Smooth muscle cell of the pulmonary artery (primary cell): ENCODE data around the gene SMIM28. TPM values are rescaled to one million over a fixed set of nuclear protein-coding genes. Genes with fewer than 3 reads are reported as not detected.

ENCODE experiments used
- total RNA-seq: library from RNA; depleted of rRNA; stranded (reverse); fragments of >200 nt; gene quantifications from 2 replicates; pipeline ENCODE4 v1.2.3, GENCODE V29; 2014

The SMIM28 gene
- not detected in 2 replicates for total RNA-seq

GRCh38 chr6:138377844-138378243, at the start of gene SMIM28:
Gene SMIM28, plus strand, starts transcription at chr6:138377905. Its CDS starts 168 bp downstream, at chr6:138378073.

GRCh38 chr6:138403801-138404665, 26.3 kb downstream of the SMIM28 start, which contains the start of gene HEBP2:
Gene HEBP2, plus strand, starts transcription at chr6:138404223. Its CDS starts 273 bp downstream, at chr6:138404496.

Other genes with a start within 250 kb of the SMIM28 start
- gene ARFGEF3, start 216.0 kb upstream of the SMIM28 start, total RNA-seq = 1.0 and 3.1 TPM in 2 replicates
- gene PBOV1, start 159.4 kb upstream of the SMIM28 start, total RNA-seq = not detected in 2 replicates
- 30.1 and 35.6 TPM in 2 replicates for gene HEBP2, start 26.3 kb downstream of the SMIM28 start, total RNA-seq
- gene NHSL1, start 121.6 kb downstream of the SMIM28 start, total RNA-seq = 3.9 and 5.6 TPM in 2 replicates